Activated T-helper 9 cell treated with anti-CD3 and anti-CD28 coated beads, Interleukin-2, amount 50 U/mL, for 16 hours (primary cell): ENCODE data around the gene SCCPDH.
A peak's percentile ranks its signal among the peaks of the same experiment; 100 is the strongest.
"Not testable (repeated sequence)": the region's sequence is repeated elsewhere in the genome, so short reads cannot be mapped to it uniquely, and the experiment has no call there.

Experiments
- DNase-seq: peaks from one replicate; pipeline ENCODE4 v3.0.0-alpha.2; 2020; ENCODE audit warnings: low read depth

The SCCPDH gene

GRCh38 chr1:246724016-246724730, at the start of gene SCCPDH:
Gene SCCPDH (plus strand): TSS chr1:246724409. CDS start chr1:246724423, 14 bp downstream.
- DNase-seq: peak; percentile 35

GRCh38 chr1:246677842-246678241, 46.4 kb upstream of the SCCPDH start:
- DNase-seq: no peak

GRCh38 chr1:246678816-246679793, 45.1 kb upstream of the SCCPDH start:
- no peak for DNase-seq

- no peak for DNase-seq
Observed at GRCh38 chr1:246679794-246680177, 44.4 kb upstream of the SCCPDH start.

- DNase-seq: no peak
Observed at GRCh38 chr1:246680190-246680589, 44.0 kb upstream of the SCCPDH start.

GRCh38 chr1:246680696-246681130, 43.5 kb upstream of the SCCPDH start:
- no peak for DNase-seq

- no peak for DNase-seq
Observed at GRCh38 chr1:246681900-246682895, 42.0 kb upstream of the SCCPDH start.

- DNase-seq: no peak
Observed at GRCh38 chr1:246683521-246683920, 40.7 kb upstream of the SCCPDH start.

- no peak for DNase-seq
Observed at GRCh38 chr1:246687002-246687401, 37.2 kb upstream of the SCCPDH start.

GRCh38 chr1:246689409-246690008, 34.7 kb upstream of the SCCPDH start:
- no peak for DNase-seq

GRCh38 chr1:246690100-246690499, 34.1 kb upstream of the SCCPDH start:
- no peak for DNase-seq

- DNase-seq: no peak
Observed at GRCh38 chr1:246691622-246692495, 32.4 kb upstream of the SCCPDH start.

- not testable (repeated sequence) for DNase-seq
Observed at GRCh38 chr1:246694213-246694895, 29.9 kb upstream of the SCCPDH start.

- no peak for DNase-seq
Observed at GRCh38 chr1:246695136-246695535, 29.1 kb upstream of the SCCPDH start.

GRCh38 chr1:246695666-246696065, 28.5 kb upstream of the SCCPDH start:
- no peak for DNase-seq

- DNase-seq: no peak
Observed at GRCh38 chr1:246698466-246699094, 25.6 kb upstream of the SCCPDH start.

GRCh38 chr1:246699095-246699735, 25.0 kb upstream of the SCCPDH start:
- DNase-seq: peak; percentile 54

- no peak for DNase-seq
Observed at GRCh38 chr1:246703581-246703980, 20.6 kb upstream of the SCCPDH start.

- no peak for DNase-seq
Observed at GRCh38 chr1:246705368-246705767, 18.8 kb upstream of the SCCPDH start.
